ENCODE results near the gene PKNOX2.

The PKNOX2 gene

GRCh38 chr11:125128450-125128849, 36.1 kb upstream of the PKNOX2 start:
- TF ChIP-seq CTCF (IDR thresholded peaks at IDR 0.05) = no peak

DNA sequence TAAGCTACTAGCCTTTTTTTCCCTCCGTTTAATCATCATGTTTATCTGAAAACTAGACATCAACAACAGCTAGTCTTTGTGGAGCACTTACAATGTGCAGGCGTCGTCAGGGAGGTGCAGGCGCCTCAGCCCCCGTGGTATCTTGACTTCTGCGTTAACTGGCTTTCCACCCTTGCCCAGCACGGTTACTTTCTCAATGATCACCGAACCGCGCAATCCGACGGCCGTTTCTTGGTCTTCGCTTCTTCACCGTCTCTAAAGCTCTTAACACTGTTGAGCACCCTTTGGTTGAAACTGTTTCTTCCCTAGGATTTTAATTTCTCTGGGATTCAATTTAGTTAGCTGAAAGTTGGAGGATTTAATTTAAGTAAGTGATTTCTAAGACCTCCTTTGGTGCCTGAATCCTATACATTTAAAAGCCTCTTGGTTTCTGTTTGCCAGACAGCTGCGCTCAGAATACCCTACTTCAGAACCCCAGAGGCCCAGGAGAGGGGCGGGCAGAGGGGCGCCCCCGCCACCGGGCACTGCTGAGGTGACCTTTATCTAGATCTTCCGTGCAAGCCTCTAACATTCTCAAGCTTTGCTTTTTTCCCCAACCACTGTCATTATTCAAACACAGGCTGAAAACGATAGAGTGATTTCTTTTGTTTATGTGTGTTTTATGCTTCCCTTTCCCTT, 35.1 kb upstream of the PKNOX2 start:
- peaks cover 5% of the 10 kb centered on the region for H3K9me3 Mint-ChIP-seq
- H3K27me3 Mint-ChIP-seq (ENCODE audit: low read depth, poor library complexity) = peaks cover 39% of the 10 kb centered on the region
- H3K4me3 Mint-ChIP-seq = no peak overlapping the region
- peaks cover 37% of the 10 kb centered on the region for H3K4me1 Mint-ChIP-seq
- H3K27ac Mint-ChIP-seq = no peak overlapping the region
- DNase-seq = no peak
- H3K36me3 Mint-ChIP-seq (ENCODE audit: low read depth) = no peaks in the 10 kb centered on the region
- TF ChIP-seq CTCF (IDR thresholded peaks at IDR 0.05) = no peak

More at GRCh38 chr11:125128450-125128849, 36.1 kb upstream of the PKNOX2 start:
- no peak for DNase-seq
- Mint-ChIP-seq H3K9me3 (peaks cover 12% of the 10 kb centered on the region), H3K27me3 (ENCODE audit: low read depth, poor library complexity) (peaks cover 45% of the 10 kb centered on the region), H3K36me3 (ENCODE audit: low read depth) (no peaks in the 10 kb centered on the region), H3K4me1 (peaks cover 35% of the 10 kb centered on the region), H3K4me3 (no peak overlapping the region), H3K27ac (no peak overlapping the region)

- DNase-seq = no peak
- H3K27me3 Mint-ChIP-seq (ENCODE audit: low read depth, poor library complexity) = peaks cover 36% of the 10 kb centered on the region
- H3K36me3 Mint-ChIP-seq (ENCODE audit: low read depth) = no peaks in the 10 kb centered on the region
- H3K4me3 Mint-ChIP-seq = no peak overlapping the region
- peaks cover 5% of the 10 kb centered on the region for H3K9me3 Mint-ChIP-seq
- peaks cover 49% of the 10 kb centered on the region for H3K4me1 Mint-ChIP-seq
- H3K27ac Mint-ChIP-seq = no peak overlapping the region
- TF ChIP-seq CTCF (IDR thresholded peaks at IDR 0.05) = no peak
Measured at GRCh38 chr11:125132071-125132470, 32.5 kb upstream of the PKNOX2 start.

GRCh38 chr11:125132596-125132995, 32.0 kb upstream of the PKNOX2 start:
- peaks cover 54% of the 10 kb centered on the region for H3K4me1 Mint-ChIP-seq
- peak overlapping the region; percentile 27 for H3K27ac Mint-ChIP-seq
- no peak overlapping the region for H3K4me3 Mint-ChIP-seq
- peaks cover 5% of the 10 kb centered on the region for H3K9me3 Mint-ChIP-seq
- no peak for TF ChIP-seq CTCF (IDR thresholded peaks at IDR 0.05)
- H3K27me3 Mint-ChIP-seq (ENCODE audit: low read depth, poor library complexity) = peaks cover 30% of the 10 kb centered on the region
- no peak for DNase-seq
- no peaks in the 10 kb centered on the region for H3K36me3 Mint-ChIP-seq (ENCODE audit: low read depth)

- Mint-ChIP-seq H3K4me3 (no peak overlapping the region), H3K4me1 (peaks cover 73% of the 10 kb centered on the region)
Measured at GRCh38 chr11:125136001-125136400, 28.6 kb upstream of the PKNOX2 start.

More at GRCh38 chr11:125136001-125136400, 28.6 kb upstream of the PKNOX2 start:
- Mint-ChIP-seq H3K27me3 (ENCODE audit: low read depth, poor library complexity) (peaks cover 32% of the 10 kb centered on the region), H3K27ac (no peak overlapping the region), H3K36me3 (ENCODE audit: low read depth) (no peaks in the 10 kb centered on the region), H3K9me3 (peaks cover 5% of the 10 kb centered on the region)
- DNase-seq = no peak
- no peak for TF ChIP-seq CTCF (IDR thresholded peaks at IDR 0.05)
